ENCODE results near the gene EVI5. TPM values are rescaled to one million over a fixed set of nuclear protein-coding genes. Genes with fewer than 3 reads are reported as not detected.
"Not testable (repeated sequence)": the region's sequence is repeated elsewhere in the genome, so short reads cannot be mapped to it uniquely, and the experiment has no call there.

Gene EVI5
- total RNA-seq, 1 experiment from 2014 or later: 7.2 TPM

GRCh38 chr1:92583821-92584760 is 200.8 kb downstream of the EVI5 start:
- peak; percentile 90 for DNase-seq (ENCODE audit: low read depth)

- DNase-seq (ENCODE audit: low read depth): no peak
Observed at GRCh38 chr1:92577261-92577895, 207.5 kb downstream of the EVI5 start.

- no peak for DNase-seq (ENCODE audit: low read depth)
Observed at GRCh38 chr1:92575123-92575522, 209.8 kb downstream of the EVI5 start.

GRCh38 chr1:92572520-92572919 is 212.4 kb downstream of the EVI5 start:
- DNase-seq (ENCODE audit: low read depth): no peak

GRCh38 chr1:92571578-92571977 is 213.3 kb downstream of the EVI5 start:
- no peak for DNase-seq (ENCODE audit: low read depth)

- peak; percentile 8 for DNase-seq (ENCODE audit: low read depth)
Observed at GRCh38 chr1:92567211-92567868, 217.6 kb downstream of the EVI5 start.

- no peak for DNase-seq (ENCODE audit: low read depth)
Observed at GRCh38 chr1:92563457-92564216, 221.3 kb downstream of the EVI5 start.

GRCh38 chr1:92556350-92556749 is 228.6 kb downstream of the EVI5 start:
- no peak for DNase-seq (ENCODE audit: low read depth)

- no peak for DNase-seq (ENCODE audit: low read depth)
Observed at GRCh38 chr1:92554216-92554615, 230.7 kb downstream of the EVI5 start.

GRCh38 chr1:92551916-92552315 is 233.0 kb downstream of the EVI5 start:
- DNase-seq (ENCODE audit: low read depth): no peak

- DNase-seq (ENCODE audit: low read depth): no peak
Observed at GRCh38 chr1:92544756-92545165, 240.1 kb downstream of the EVI5 start.

- DNase-seq (ENCODE audit: low read depth): no peak
Observed at GRCh38 chr1:92543131-92544055, 241.5 kb downstream of the EVI5 start.

GRCh38 chr1:92538413-92539061 is 246.4 kb downstream of the EVI5 start:
- DNase-seq (ENCODE audit: low read depth): no peak

- peak; percentile 3 for DNase-seq (ENCODE audit: low read depth)
Observed at GRCh38 chr1:92538048-92538412, 246.9 kb downstream of the EVI5 start.

- peak; percentile 9 for DNase-seq (ENCODE audit: low read depth)
Observed at GRCh38 chr1:92536980-92537884, 247.7 kb downstream of the EVI5 start.

GRCh38 chr1:92536211-92536979 is 248.5 kb downstream of the EVI5 start:
- no peak for DNase-seq (ENCODE audit: low read depth)

- DNase-seq (ENCODE audit: low read depth): not testable (repeated sequence)
Observed at GRCh38 chr1:92532371-92532770, 252.5 kb downstream of the EVI5 start.

GRCh38 chr1:92531939-92532338 is 253.0 kb downstream of the EVI5 start:
- not testable (repeated sequence) for DNase-seq (ENCODE audit: low read depth)

Measured in HT1080 (cell line).